ENCODE results near the gene RUVBL2.

Gene RUVBL2

DNA sequence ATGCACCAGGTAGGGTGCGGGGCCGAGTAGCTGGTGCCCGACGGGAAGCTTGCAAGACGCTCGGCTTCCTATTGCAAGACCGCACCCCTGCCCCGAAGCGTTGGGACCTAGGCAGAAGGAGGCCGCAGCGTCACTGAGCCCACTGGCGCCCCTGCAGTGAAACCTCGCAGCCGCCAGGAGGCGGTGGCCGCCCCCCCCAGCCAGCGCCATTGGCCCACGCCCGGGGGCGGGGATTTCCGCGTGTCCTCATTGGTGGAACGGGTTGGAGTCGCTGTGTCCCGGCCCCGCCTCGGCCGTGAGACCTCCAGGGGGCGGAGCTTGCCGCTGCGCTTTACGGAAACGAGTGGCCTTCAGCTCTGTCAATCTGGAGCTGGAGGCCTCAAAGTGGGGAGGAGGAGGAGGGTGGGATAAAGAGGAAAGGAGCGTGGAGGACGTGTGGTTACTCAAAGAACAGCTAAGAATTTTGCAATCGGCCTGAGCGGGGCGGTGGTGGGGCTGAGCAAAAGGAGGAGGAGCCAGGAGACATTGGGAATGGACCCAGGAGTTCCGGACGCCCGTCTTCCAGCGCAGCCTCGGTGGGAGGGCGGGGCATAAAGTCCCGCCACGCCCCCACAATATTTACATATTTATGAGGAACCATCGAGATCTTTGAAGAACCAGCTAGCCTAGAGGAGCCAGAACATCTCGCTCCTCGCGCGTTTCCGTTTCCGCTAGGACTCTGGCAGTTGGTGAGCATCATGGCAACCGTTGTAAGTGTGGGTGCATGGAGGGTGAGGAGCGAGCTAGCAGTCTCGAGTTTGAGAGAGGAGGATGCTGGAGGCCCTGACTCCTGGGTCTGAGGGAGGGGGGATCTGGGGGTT is at the start of gene RUVBL2, which contains the start of gene GYS1:
Gene RUVBL2, plus strand, starts transcription at position 713 of the 860 bp plus-strand sequence. Its CDS starts 25 bp downstream, at position 738.
Gene GYS1, minus strand, starts transcription at position 135 of the 860 bp plus-strand sequence. CDS start 197 bp downstream, outside the sequence.
- peak; percentile 100 for DNase-seq
- peak; percentile 95 for TF ChIP-seq POLR2A (IDR thresholded peaks at IDR 0.05; ENCODE audit: low read length)
- no peak for TF ChIP-seq GATA1 (IDR thresholded peaks at IDR 0.05; ENCODE audit: low read depth, low read length)

DNA sequence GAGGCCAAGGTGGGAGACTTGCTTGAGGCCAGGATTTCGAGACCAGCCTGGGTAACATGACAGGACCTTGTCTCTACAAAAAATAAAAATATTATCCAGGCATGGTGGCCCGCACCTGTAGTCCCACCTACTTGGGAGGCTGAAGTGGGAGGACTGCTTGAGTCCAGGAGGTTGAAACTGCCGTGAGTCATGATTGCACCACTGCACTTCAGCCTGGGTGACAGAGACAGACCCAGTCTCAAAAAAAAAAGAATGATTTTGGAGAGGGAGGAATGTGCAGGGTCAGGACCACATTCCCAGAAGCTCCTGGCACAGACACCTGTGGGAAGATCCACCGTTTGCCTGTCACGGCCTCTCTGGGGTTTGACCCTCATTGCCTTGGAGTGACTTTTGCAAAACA is 48.3 kb upstream of the RUVBL2 start:
- DNase-seq: no peak
- TF ChIP-seq POLR2A (IDR thresholded peaks at IDR 0.05; ENCODE audit: low read length): no peak
- TF ChIP-seq GATA1 (IDR thresholded peaks at IDR 0.05; ENCODE audit: low read depth, low read length): no peak

DNA sequence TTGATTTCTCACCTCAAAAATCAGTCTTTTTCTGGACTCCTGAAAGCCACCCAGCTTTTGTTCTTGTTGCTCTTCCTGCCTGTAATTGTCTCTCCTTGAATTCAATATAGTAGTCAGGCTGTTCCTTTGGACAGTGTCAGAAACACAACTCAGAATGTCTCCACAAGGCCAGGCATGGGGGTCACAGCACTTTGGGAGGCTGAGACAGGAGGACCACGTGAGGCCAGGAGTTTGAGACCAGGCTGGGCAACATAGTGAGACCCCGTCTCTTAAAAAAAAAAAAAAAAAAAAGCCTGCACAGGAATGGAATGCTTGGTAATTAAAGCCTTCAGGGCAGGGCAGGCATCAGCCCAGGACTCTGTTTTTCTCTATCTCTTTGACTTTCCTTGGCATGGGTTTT is 47.9 kb upstream of the RUVBL2 start:
- DNase-seq: no peak
- no peak for TF ChIP-seq GATA1 (IDR thresholded peaks at IDR 0.05; ENCODE audit: low read depth, low read length)
- TF ChIP-seq POLR2A (IDR thresholded peaks at IDR 0.05; ENCODE audit: low read length): no peak

DNA sequence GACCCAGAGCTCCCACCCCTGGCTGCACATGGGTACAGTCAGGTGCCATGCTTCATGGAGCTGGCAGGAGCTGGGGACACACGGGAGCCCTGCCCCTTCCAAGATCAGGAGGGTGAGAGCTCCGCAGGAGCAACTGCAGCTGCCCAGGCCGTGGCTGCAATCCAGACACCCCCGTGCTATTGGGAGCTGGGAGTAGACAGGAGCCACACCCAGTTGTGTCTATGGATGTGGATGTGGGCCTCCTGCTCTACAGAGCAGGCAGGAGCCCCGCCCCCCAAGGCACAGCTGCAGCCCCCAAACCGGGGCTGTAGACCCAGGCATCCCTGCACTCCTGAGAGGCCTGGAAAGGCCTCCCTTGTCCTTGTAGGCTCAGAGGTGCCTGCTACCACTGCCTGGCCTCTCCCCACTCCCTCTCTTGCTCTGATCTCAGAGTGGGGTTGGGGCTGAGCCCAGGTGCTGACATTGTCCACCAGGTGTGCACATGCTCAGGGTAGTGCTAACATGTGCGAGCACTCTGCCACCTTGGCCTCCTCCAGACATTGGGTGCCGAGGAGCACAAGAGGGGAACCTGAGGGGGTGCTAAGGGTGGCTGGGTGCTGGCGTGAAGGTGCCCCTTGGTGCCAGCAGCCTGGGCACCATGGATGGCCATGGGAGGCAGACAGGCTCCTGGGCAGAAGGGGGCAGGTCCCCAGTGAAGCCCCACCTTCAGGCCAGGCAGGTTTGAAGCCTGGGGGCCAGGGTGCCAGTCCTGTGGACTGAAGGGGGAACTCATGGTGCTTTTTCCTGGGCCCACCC is 47.0 kb upstream of the RUVBL2 start:
- TF ChIP-seq GATA1 (IDR thresholded peaks at IDR 0.05; ENCODE audit: low read depth, low read length): no peak
- no peak for TF ChIP-seq POLR2A (IDR thresholded peaks at IDR 0.05; ENCODE audit: low read length)
- no peak for DNase-seq

DNA sequence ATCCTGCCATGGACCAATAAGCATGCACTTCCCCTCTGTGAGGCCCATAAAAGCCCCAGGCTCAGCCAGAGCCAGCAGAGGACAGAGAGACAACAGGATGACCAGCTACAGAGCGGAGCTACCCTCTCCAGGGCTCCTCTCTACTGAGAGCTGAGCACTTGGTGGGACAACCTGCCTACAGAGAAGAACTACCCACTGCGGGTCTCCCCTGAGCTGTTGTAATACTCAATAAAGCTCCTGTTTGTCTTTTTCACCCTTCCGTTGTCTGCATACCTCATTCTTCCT is 46.5 kb upstream of the RUVBL2 start:
- TF ChIP-seq GATA1 (IDR thresholded peaks at IDR 0.05; ENCODE audit: low read depth, low read length) (no peak), POLR2A (IDR thresholded peaks at IDR 0.05; ENCODE audit: low read length) (no peak)
- no peak for DNase-seq

DNA sequence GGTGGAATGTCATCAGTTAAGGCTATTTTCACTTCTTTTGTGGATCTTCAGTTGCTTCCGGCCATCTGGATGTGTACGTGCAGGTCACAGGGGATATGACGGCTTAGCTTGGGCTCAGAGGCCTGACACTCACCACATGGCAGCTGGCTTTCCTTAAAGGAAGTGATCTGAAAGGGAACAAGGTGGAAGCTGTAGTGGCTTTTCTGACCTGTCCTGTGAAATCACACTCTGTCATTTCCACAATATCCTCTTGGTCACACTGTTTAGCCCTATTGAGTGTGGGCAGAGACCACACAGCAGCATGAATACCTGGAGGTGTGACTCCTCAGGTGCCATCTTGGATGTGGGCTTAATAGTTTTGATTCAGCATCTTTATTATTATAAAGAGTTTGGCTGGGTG is 43.5 kb upstream of the RUVBL2 start:
- no peak for TF ChIP-seq POLR2A (IDR thresholded peaks at IDR 0.05; ENCODE audit: low read length)
- DNase-seq: no peak

DNA sequence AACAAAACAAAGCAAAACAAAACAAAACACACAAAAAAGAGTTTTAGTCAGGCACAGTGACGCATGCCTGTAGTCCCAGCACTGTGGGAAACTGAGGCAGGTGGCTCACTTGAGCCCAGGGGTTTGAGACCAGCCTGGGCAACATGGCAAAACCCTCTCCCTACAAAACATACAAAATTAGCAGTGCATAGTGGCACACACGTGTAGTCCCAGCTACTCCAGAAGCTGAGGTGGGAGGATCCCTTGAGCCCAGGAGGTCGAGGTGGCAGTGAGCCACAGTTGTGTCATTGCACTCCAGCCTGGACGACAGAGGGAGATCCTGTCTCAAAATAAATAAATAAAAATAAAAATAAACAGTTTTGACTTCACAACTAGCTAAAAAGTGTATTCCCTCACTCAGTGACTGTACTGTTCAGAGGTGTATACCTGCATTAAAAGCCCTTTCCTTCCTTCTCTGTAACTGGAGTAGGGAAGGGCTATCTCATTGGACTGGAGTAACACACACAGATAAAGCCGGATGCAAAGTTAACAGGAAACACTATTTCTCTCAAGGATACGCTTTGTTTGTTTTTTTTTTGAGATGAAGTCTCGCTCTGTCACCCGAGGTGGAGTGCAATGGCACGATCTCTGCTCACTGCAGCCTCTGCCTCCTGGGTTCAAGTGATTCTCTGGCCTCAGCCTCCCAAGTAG is 42.7 kb upstream of the RUVBL2 start:
- no peak for TF ChIP-seq POLR2A (IDR thresholded peaks at IDR 0.05; ENCODE audit: low read length)
- TF ChIP-seq GATA1 (IDR thresholded peaks at IDR 0.05; ENCODE audit: low read depth, low read length): no peak
- DNase-seq: no peak

DNA sequence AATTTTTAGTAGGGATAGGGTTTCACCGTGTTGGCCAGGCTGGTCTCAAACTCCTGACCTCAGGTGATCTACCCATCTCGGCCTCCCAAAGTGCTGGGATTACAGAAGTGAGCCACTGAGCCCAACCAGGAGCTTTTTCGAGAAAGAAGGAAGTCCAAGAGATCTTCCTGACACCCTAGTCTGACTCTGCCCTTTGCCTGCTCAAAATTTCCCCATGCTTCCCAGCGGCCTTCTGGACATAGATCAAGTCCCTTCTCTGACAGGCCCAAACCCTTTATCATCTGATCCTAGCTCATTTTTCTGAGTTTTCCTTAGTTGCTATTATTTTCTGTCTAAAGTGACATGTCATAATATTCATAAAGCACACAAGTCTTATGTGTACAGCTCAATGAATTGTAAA is 40.5 kb upstream of the RUVBL2 start:
- TF ChIP-seq GATA1 (IDR thresholded peaks at IDR 0.05; ENCODE audit: low read depth, low read length) (no peak), POLR2A (IDR thresholded peaks at IDR 0.05; ENCODE audit: low read length) (no peak)
- no peak for DNase-seq

DNA sequence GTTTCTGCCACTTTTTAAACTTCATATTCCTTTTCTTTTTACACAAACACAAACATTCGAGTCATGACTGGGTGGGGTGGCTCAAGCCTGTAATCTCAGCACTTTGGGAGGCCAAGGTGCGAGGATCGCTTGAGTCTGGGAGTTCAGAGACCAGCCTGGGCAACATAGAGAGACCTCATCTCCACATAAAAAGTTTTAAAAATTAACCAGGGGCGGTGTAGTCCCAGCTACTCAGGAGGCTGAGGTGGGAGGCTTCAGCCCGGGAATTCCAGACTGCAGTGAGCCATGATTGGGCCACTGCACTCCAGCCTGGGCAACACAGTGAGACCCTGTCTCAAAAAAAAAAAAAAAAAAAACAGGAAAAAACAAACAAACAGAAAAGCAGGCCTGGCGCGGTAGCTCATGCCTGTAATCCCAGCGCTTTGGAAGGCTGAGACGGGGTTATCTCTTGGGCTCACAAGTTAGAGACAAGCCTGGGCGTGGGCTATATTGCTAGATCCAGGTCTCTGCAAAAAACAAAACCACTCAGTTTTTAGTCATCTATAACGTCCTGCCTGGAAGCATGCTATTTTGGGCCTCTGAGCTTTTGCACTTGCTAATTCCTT is 39.6 kb upstream of the RUVBL2 start:
- no peak for TF ChIP-seq GATA1 (IDR thresholded peaks at IDR 0.05; ENCODE audit: low read depth, low read length)
- no peak for TF ChIP-seq POLR2A (IDR thresholded peaks at IDR 0.05; ENCODE audit: low read length)
- peak in 1 of 2 experiments; percentile 63 for DNase-seq

DNA sequence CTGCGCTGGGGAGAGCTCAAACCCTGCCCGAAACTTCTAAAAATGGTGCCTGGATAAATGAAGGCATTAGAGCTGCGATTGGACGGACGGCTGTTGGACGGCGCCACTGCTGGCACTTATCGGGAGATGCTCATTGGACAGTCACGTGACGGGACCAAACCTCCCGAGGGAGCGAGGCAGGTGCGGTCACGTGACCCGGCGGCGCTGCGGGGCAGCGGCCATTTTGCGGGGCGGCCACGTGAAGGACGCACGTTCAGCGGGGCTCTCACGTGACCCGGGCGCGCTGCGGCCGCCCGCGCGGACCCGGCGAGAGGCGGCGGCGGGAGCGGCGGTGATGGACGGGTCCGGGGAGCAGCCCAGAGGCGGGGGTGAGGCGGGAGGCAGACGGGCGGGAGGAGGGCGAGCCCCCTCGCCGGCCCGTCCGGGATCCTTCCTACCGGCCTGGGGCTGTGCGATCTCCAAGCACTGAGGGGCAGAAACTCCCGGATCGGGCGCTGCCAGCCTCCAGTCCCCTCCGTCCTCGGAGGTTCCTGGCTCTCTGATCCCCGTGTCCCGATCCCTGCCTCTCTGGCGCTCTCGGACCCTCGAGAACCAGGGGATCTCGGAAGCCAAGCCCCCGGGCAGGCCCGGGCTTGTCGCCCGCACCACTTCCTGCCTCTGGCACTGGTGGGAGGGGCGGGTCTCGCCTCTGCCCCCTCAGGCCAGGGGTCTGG is 38.9 kb upstream of the RUVBL2 start, which contains the start of gene BAX:
Gene BAX, plus strand, starts transcription at position 281 of the 713 bp plus-strand sequence. Its CDS starts 54 bp downstream, at position 335.
- TF ChIP-seq GATA1 (IDR thresholded peaks at IDR 0.05; ENCODE audit: low read depth, low read length) (no peak), POLR2A (IDR thresholded peaks at IDR 0.05; ENCODE audit: low read length) (peak; percentile 83)
- peak; percentile 99 for DNase-seq

DNA sequence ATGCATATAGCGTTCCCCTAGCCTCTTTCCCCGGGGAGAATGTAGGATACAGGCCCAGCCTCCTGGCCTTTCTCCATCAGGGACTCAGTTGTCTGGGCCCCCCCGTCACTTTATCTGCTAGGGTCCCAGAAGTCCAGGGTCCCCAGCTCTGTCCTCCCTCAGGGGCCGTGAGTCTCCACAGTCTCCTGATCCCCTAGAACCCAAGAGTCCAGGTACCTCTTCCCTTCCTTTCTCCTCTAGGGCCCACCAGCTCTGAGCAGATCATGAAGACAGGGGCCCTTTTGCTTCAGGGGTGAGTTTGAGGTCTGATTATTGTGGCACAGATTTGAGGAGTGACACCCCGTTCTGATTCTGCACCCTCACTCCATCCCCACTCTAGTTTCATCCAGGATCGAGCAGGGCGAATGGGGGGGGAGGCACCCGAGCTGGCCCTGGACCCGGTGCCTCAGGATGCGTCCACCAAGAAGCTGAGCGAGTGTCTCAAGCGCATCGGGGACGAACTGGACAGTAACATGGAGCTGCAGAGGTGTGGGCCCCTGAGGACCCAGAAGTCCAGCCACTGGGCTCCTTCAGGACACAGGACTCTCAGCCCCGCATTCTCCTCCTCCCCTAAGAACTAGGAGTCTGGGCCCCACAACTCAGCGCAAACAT is 38.3 kb upstream of the RUVBL2 start:
- TF ChIP-seq GATA1 (IDR thresholded peaks at IDR 0.05; ENCODE audit: low read depth, low read length): no peak
- no peak for TF ChIP-seq POLR2A (IDR thresholded peaks at IDR 0.05; ENCODE audit: low read length)
- no peak for DNase-seq

DNA sequence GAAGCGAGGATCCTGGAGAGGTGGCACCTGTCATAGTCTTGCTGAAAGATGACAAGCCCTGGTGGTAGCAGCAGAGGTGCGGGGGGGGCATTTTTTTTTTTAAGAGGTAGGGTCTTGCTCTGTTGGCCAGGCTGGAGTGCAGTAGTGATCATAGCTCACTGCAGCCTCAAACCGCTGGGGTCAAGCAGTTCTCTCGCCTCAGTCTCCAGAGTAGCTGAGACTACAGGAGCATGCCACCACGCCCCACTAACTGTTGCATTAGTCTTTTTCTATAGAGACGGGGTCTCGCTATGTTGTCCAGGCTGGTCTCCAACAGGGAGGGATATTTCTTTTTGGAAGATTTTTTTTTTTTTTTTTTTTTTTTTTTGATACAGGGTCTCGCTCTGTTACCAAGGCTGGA is 35.7 kb upstream of the RUVBL2 start:
- DNase-seq: no peak
- TF ChIP-seq GATA1 (IDR thresholded peaks at IDR 0.05; ENCODE audit: low read depth, low read length) (no peak), POLR2A (IDR thresholded peaks at IDR 0.05; ENCODE audit: low read length) (no peak)

Measured in erythroblast (primary cell).